HG02885 (cell line): Measurements from ENCODE around the gene LARP7.
"Not testable (repeated sequence)": the region's sequence is repeated elsewhere in the genome, so short reads cannot be mapped to it uniquely, and the experiment has no call there.

ENCODE experiments used
- ATAC-seq: cut with Tn5 transposase; IDR thresholded peaks from one replicate; pipeline ENCODE4 v1.9.1; 2021; ENCODE audit warnings: mild to moderate bottlenecking; ENCODE audit not compliant: unreplicated experiment, poor library complexity

LARP7 gene

GRCh38 chr4:112648263-112649054, 11.5 kb downstream of the LARP7 start:
- no peak for ATAC-seq

GRCh38 chr4:112649055-112649408, 12.1 kb downstream of the LARP7 start:
- no peak for ATAC-seq

DNA sequence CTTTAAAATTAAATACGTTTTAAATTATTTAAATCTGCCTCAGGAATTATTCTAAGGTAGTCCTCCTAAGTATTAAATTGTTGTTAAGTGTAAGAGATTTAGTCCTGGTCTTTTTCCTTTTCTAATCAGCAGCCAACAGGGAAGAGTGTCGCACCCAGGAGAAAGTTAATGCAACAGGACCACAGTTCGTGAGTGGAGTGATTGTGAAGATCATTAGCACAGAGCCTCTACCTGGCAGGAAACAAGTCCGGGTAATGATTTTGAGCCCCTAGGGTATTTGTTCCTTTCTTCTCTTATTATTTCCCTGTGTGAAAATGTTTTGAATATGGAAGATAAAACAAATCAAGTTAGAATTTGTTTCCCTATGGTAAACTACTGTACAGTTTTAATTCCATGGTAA, 13.4 kb downstream of the LARP7 start:
- no peak for ATAC-seq

GRCh38 chr4:112651641-112652040, 14.7 kb downstream of the LARP7 start:
- no peak for ATAC-seq

- no peak for ATAC-seq
These were observed 15.3 kb downstream of the LARP7 start for GRCh38 chr4:112652216-112652615.

- ATAC-seq = no peak
These were observed 18.3 kb downstream of the LARP7 start for GRCh38 chr4:112655270-112655669.

GRCh38 chr4:112656115-112656514, 19.2 kb downstream of the LARP7 start:
- ATAC-seq = not testable (repeated sequence)

DNA sequence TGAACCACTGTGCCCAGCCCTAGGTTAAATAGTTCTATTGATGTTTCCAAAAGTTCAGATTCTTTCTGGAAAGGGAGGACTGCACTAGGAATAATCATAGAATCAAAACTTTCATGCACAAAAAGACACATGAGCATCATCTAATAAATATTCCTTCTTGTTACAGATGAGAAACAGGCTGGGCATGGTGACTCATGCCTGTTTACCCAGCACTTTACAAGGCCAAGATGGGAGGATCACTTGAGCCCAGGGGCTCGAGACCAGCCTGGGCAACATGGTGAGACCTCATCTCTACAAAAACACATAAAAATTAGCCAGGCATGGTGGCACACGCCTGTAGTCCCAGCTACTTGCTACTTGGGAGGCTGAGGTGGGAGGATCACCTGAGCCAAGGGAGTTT, 27.7 kb downstream of the LARP7 start:
- no peak for ATAC-seq

GRCh38 chr4:112668131-112668530, 31.2 kb downstream of the LARP7 start:
- ATAC-seq = no peak

DNA sequence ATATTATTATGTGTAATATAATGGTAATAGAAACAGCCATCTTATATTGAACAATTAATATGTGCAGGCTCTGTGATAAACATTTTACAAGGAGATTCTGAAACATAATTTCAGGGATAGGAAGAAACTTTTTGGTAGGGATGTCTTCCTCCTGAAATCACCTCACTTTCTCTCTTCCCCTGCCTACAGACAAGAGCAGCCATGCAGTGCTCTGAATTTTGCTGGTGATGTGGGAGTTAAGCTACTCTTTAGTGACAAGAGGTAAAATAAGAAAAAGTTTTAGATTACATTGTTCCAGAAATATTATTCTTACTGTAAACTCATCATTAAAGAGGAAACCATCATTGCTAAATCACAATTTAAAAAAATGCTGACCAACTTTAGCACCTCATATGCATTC, 36.1 kb downstream of the LARP7 start:
- ATAC-seq = no peak

GRCh38 chr4:112673686-112674085, 36.7 kb downstream of the LARP7 start:
- ATAC-seq = no peak

DNA sequence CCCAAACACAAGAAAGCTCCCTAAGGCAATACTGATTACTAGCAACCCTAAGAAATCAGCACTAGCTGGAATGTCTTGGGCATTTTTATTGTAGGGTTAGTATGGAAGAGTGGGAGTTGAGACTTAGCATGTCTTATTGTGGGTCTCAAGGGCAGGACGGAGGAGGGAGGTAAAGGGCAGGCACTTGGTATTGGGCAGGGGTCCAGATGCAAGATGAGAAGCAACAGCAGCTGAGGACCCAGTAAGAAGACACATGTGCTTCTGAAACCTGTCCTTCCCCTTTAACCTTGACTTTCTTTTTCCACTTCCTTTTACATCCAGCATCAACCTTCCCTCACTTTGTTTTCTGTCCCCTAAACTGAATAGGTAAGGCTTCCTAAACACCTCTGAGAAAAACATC, 37.4 kb downstream of the LARP7 start:
- no peak for ATAC-seq

GRCh38 chr4:112677519-112678091, 40.7 kb downstream of the LARP7 start:
- no peak for ATAC-seq

- ATAC-seq = no peak
These were observed 44.1 kb downstream of the LARP7 start for GRCh38 chr4:112680996-112681395.

DNA sequence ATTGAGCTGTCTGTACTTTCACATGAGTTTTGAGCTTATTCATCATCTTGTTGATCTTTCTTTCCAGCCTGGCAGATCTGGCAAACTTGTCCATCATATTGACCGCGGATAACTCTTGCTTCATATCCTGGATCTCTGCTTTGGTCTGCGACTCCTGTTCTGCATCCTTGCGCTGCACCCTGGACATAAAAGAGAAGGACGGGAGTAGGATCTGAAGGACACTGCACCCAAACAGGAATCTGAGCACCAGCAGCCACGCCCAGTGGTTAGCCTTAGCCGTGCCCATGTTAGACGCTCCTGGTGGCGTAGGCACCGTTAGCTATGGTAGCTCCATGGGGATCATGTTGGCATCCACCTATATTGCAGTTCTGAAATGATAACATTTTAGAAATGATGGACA, 56.6 kb downstream of the LARP7 start:
- ATAC-seq = no peak

DNA sequence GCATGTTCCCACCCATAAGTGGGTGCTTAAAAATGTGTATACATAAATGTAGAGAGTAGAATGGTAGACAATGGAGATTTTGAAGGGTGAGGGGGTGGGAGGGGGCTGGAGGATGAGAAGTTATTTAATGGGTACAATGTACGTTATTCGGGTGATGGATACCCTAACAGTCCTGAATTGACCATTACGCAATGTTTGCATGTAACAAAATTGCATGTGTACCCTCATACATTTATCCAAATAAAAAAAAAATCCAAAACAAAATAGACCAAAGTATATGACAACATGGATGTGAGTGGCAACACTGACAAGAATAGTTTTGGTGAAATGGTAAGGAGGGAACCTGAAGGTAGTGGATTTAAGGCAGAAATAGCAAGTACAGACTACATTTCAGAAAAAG, 63.7 kb downstream of the LARP7 start:
- no peak for ATAC-seq

GRCh38 chr4:112702892-112703291, 65.9 kb downstream of the LARP7 start:
- no peak for ATAC-seq

GRCh38 chr4:112704322-112704721, 67.4 kb downstream of the LARP7 start:
- ATAC-seq = no peak

- ATAC-seq = no peak
These were observed 68.3 kb downstream of the LARP7 start for GRCh38 chr4:112704991-112705845.

GRCh38 chr4:112705891-112706839, 69.2 kb downstream of the LARP7 start:
- peak; percentile 60 for ATAC-seq
